RWPE1 (cell line): ENCODE results near the gene SSTR5.

Experiments
- CTCF ChIA-PET: fragments of 350-600 bp; sonication (Branson Sonifier 250); formaldehyde crosslinking; extraction: SDS; loops from one replicate; lab custom pipeline; 2021; lab: Yijun Ruan, JAX
- POLR2A ChIA-PET: fragments of 400-600 bp; formaldehyde crosslinking; extraction: SDS; loops from one replicate; lab custom pipeline; 2020; ENCODE audit warnings: antibody characterized with exemption; ENCODE audit not compliant: low non-redundant PET; lab: Yijun Ruan, JAX
- DNase-seq: peaks from one replicate; pipeline ENCODE4 v3.0.0; 2012; ENCODE audit warnings: low spot score
- H3K27ac ChIP-seq: fragments of 450-650 bp; 2 replicates; pipeline ENCODE4 v1.5.1; 2017
- TF ChIP-seq, protein P1 (sequence below): fragments of 450-650 bp; conservative IDR thresholded peaks from 2 replicates; pipeline ENCODE4 v1.5.1; 2017; ENCODE audit warnings: low read depth, mild to moderate bottlenecking

Gene SSTR5

DNA sequence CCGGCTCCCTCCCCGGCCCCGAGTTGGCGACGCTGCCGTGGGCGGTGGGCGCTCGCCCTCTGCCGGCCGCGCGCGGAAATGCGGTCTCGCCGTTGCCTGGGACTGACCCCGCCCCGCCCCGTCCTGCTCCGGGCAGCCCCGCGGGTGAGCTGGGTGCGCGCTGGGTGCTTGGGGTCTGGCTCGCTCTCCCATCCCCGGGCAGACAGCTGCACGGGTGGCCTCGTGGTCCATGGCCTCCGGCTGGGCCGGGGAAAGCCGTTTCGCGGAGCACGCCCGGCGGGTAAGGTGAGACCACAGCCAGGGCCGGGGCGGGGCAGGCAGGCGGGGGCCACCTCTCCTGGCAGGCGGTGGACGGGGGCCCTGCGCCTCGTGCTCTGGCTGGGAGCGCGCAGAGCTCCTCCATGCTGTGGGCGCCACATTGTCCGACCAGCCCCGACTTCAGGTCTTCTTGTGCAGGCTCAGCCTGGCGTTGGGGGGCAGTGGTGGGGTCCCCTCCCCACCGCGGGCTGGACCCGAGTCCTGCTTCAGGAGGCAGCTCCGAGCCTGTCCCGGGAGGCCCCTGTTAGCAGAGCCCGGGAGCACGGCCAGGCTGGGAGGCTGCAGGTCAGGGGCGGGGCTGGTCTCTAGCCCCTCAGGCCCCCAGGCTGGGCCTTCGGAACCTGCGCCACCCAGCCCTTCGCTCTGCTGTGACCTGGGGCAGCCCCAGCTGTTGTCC lies 30.5 kb downstream of the SSTR5 start:
- POLR2A ChIA-PET, result no interaction called here
- DNase-seq, result peak; percentile 72
- no peak overlapping the region for H3K27ac ChIP-seq
- CTCF ChIA-PET, result interaction anchor here (0.5 to 1.7 kb wide), 7 partner anchors 17 to 394 kb away, joined by 3 to 5 read pairs (median 3); no protein-coding TSS in a partner anchor
- TF ChIP-seq, protein P1, sequence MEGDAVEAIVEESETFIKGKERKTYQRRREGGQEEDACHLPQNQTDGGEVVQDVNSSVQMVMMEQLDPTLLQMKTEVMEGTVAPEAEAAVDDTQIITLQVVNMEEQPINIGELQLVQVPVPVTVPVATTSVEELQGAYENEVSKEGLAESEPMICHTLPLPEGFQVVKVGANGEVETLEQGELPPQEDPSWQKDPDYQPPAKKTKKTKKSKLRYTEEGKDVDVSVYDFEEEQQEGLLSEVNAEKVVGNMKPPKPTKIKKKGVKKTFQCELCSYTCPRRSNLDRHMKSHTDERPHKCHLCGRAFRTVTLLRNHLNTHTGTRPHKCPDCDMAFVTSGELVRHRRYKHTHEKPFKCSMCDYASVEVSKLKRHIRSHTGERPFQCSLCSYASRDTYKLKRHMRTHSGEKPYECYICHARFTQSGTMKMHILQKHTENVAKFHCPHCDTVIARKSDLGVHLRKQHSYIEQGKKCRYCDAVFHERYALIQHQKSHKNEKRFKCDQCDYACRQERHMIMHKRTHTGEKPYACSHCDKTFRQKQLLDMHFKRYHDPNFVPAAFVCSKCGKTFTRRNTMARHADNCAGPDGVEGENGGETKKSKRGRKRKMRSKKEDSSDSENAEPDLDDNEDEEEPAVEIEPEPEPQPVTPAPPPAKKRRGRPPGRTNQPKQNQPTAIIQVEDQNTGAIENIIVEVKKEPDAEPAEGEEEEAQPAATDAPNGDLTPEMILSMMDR, result peak; percentile 76

DNA sequence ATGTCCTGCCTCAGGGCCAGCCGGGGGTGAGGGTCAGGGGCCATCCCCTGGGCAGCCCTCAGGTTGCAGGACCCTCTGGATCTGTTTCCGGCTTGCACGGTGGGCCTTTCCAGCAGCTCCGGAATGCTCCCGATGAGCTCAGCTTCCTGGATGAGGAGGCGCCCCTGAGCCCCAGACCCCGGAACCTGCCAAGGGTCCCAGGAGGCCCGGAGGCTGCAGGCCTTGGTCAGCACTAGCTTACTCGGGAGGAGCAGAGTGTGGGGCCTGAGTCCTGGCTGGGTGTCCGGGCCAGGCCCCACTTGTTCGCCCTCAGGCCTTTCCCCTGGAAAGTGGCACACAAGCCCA lies 31.1 kb downstream of the SSTR5 start:
- H3K27ac ChIP-seq, result no peak overlapping the region
- CTCF ChIA-PET, result interaction anchor here (0.9 to 1.7 kb wide), 3 partner anchors 35 to 394 kb away, joined by 3 to 5 read pairs (median 3); no protein-coding TSS in a partner anchor
- TF ChIP-seq, protein P1, result no peak
- no peak for DNase-seq
- POLR2A ChIA-PET, result no interaction called here

DNA sequence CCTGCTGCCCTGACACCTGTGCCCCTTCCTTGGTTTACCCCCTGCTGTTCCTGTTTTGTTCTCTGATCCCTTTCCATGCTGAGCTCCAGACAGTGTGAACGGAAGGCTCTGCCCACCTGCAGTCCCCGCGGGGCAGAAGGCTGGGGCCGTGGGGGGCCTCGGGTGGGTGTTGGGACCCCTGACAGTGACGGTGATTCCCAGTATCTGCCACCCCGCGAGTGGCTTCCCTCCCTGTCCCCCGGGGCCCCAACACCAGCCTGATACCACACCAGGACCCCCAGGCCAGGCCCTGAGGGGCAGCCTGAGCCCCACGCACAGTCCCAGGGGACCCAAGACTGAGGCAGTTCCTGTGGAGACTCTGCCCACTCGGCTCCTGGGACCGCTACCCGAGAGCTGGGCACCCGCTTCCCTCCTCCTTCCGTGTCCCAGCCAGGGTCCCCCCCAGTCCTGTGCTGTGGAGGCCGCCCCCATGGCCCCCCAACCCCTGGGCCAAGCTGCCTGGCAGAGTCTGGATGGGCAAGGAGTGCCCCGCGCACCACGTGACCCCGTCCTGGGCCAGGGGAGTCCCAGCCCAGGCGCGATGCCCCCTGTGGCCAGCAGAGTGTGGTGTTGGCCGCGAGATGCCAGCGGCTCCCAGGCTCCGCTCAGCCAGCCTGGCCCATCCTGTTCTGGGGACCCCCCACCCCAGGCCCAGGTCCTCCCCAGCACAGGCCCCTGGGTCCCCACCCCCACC lies 33.5 kb downstream of the SSTR5 start:
- ChIA-PET CTCF (interaction anchor here (0.6 to 1.1 kb wide), 5 partner anchors 11 to 104 kb away, joined by 3 to 5 read pairs (median 3); no protein-coding TSS in a partner anchor), POLR2A (no interaction called here)
- TF ChIP-seq, protein P1, result peak; percentile 73
- peak; percentile 85 for DNase-seq
- no peak overlapping the region for H3K27ac ChIP-seq

DNA sequence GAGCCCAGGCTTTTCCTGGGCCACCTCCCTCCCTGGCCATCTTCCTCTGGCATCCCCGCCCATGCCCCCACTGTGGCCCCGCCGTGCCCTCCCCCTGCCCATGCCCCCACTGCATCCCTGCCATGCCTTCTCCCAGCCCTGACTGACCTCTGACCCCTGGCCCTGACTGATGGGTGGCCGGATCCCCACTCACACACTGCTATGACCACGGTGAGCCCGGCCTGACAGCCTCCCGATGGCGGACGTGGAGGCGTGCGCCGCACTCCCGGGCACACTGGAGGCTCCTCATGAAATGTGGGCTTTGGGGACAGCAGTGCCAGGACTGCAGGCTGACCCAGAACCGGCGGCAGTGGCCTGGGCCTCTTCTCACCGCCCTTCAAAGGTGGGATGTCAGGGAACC lies 34.1 kb downstream of the SSTR5 start:
- CTCF ChIA-PET, result interaction anchor here (1.1 kb wide), 1 partner anchor 88 kb away, joined by 3 read pairs; no protein-coding TSS in a partner anchor

DNA sequence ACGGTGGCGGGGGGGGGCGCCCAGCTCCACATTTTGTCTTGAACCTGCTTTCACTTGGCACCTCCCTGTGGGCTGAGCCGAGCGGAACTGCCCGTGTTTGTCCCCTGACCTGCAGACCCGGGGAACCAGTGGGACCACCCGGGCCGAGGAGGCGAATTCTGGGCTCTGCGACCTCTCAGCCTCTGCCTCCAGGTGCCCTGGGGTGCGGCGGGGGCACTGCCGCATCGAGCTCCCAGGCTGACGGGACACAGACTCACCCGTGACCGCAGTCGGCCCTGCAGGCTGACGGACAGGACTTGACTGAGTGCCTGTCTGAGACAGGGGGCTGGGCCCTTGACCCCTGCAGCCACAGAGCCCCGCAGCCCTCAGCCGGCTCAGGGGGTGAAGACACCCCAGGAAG lies 34.6 kb downstream of the SSTR5 start:
- TF ChIP-seq, protein P1, result no peak
- CTCF ChIA-PET, result no interaction called here
- DNase-seq, result no peak
- POLR2A ChIA-PET, result no interaction called here
- no peak overlapping the region for H3K27ac ChIP-seq

More for the DNA sequence above, 34.1 kb downstream of the SSTR5 start:
- TF ChIP-seq, protein P1, result 0 out of 2 replicates have a peak, but pooled peaks have one; percentile 3
- H3K27ac ChIP-seq, result no peak overlapping the region
- POLR2A ChIA-PET, result no interaction called here
- DNase-seq, result no peak

DNA sequence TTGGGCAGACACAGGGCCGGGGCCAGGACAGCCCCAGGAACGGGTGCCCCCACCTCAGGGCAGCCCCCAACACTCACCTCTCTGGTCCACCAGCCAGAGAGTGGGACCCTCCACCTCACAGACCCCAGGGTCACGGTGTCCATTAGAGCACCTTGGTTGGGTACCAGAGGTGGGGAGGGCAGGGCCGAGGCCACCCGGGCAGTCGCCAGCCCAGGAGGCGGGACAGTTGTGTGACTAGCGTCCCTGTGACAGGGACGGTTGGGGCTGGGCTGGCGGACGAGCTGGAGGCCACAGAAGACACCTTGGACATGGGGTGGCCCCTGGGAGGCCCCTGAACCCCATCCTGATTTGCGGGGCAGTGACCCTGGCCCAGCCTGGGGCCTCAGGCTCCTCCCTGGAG lies 35.2 kb downstream of the SSTR5 start:
- TF ChIP-seq, protein P1, result no peak
- DNase-seq, result no peak
- no peak overlapping the region for H3K27ac ChIP-seq
- CTCF ChIA-PET, result no interaction called here
- POLR2A ChIA-PET, result no interaction called here
